HG02870 (cell line): ENCODE data around the gene ARPC5L.
"Not testable (repeated sequence)": the region's sequence is repeated elsewhere in the genome, so short reads cannot be mapped to it uniquely, and the experiment has no call there.

ENCODE experiments used
- ATAC-seq: cut with Tn5 transposase; IDR thresholded peaks from one replicate; pipeline ENCODE4 v1.9.1; 2021; ENCODE audit warnings: mild to moderate bottlenecking, moderate library complexity; ENCODE audit not compliant: unreplicated experiment

ARPC5L gene

GRCh38 chr9:124840300-124840833 lies 21.6 kb upstream of the ARPC5L start:
- ATAC-seq: no peak

GRCh38 chr9:124841075-124841821 lies 20.7 kb upstream of the ARPC5L start:
- no peak for ATAC-seq

GRCh38 chr9:124843456-124844034 lies 18.4 kb upstream of the ARPC5L start:
- ATAC-seq: no peak

- ATAC-seq: no peak
Observed at GRCh38 chr9:124844291-124844690, 17.6 kb upstream of the ARPC5L start.

- not testable (repeated sequence) for ATAC-seq
Observed at GRCh38 chr9:124846467-124846866, 15.5 kb upstream of the ARPC5L start.

GRCh38 chr9:124846969-124847368 lies 15.0 kb upstream of the ARPC5L start:
- ATAC-seq: no peak

GRCh38 chr9:124849801-124850200 lies 12.1 kb upstream of the ARPC5L start:
- no peak for ATAC-seq

GRCh38 chr9:124852121-124852828 lies 9.7 kb upstream of the ARPC5L start:
- ATAC-seq: no peak

- peak; percentile 43 for ATAC-seq
Observed at GRCh38 chr9:124852829-124853531, 8.9 kb upstream of the ARPC5L start, which contains the start of gene WDR38. TSS of gene WDR38 (plus strand) at chr9:124853460. CDS start at chr9:124853532, 72 bp downstream.

- ATAC-seq: no peak
Observed at GRCh38 chr9:124853605-124854143, 8.3 kb upstream of the ARPC5L start.

GRCh38 chr9:124854161-124854560 lies 7.8 kb upstream of the ARPC5L start:
- ATAC-seq: no peak

- ATAC-seq: no peak
Observed at GRCh38 chr9:124854822-124855221, 7.1 kb upstream of the ARPC5L start.

GRCh38 chr9:124855566-124855943 lies 6.4 kb upstream of the ARPC5L start:
- no peak for ATAC-seq

GRCh38 chr9:124855944-124856765 lies 5.8 kb upstream of the ARPC5L start:
- no peak for ATAC-seq

- ATAC-seq: no peak
Observed at GRCh38 chr9:124857533-124858162, 4.3 kb upstream of the ARPC5L start.

- ATAC-seq: no peak
Observed at GRCh38 chr9:124858330-124859046, 3.4 kb upstream of the ARPC5L start.

- no peak for ATAC-seq
Observed at GRCh38 chr9:124859803-124860581, 1.9 kb upstream of the ARPC5L start.
